ENCODE results near the gene BCKDHA. TPM values are rescaled to one million over a fixed set of nuclear protein-coding genes. Genes with fewer than 3 reads are reported as not detected.

Gene BCKDHA
- total RNA-seq, 2 donors from 2014 or later: 15.2 to 17.9 TPM

DNA sequence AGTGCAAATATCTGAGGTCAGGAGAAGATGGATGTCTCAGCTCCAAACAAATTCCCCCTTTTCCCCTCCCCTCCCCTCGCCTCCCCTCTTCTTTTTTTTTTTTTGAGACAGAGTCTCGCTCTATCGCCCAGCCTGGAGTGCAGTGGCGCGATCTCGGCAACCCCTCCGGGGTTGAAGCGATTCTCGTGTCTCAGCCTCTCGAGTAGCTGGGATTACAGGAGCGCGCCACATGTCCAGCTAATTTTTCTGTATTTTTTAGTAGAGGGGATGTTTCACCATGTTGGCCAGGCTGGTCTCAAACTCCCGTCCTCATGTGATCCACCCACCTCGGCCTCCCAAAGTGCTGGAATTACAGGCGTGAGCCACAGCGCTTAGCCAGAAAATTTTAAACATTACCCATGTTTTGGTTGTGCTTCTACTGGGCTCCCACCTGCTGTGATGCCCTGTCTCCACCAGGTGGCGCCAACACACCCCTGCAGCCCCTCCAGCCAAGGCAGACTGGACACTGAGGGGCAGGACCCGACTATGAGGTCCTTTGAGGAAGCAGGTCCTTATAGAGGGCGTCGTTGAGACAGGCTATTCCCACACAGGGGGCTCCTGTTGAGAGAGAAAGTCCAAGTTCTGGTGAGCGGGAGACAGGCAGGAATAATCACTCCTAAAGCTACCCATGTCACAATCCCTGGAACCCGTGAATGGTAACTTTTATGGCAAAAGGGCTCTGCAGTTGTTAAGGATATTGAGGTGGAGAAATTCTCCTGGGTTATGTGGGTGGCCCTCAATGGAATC is 51.7 kb downstream of the BCKDHA start:
- intact Hi-C loops (cut with DNase I): no loop called here
- Histone ChIP-seq H3K36me3 (replicated peaks in 1 of 2; ENCODE audit: insufficient read depth in 1 of 2, low read depth in 2 of 2) (no peaks in the 10 kb centered on the region), H3K4me3 (no peak overlapping the region), H3K27ac (no peak overlapping the region), H3K9me3 (no peaks in the 10 kb centered on the region), H3K27me3 (peaks cover 0 to 8% of the 10 kb centered on the region in 2 donors), H3K4me1 (peaks cover 7% of the 10 kb centered on the region)
- WGBS, 2 donors: 1 to 5% methylated on average over 18 to 22 of the region's 22 CpGs
- peak; percentile 71 to 81 (median 73) for DNase-seq
- ATAC-seq: peak; percentile 91
- no peak for TF ChIP-seq POLR2A (IDR thresholded peaks at IDR 0.05)
- TF ChIP-seq, protein P1, sequence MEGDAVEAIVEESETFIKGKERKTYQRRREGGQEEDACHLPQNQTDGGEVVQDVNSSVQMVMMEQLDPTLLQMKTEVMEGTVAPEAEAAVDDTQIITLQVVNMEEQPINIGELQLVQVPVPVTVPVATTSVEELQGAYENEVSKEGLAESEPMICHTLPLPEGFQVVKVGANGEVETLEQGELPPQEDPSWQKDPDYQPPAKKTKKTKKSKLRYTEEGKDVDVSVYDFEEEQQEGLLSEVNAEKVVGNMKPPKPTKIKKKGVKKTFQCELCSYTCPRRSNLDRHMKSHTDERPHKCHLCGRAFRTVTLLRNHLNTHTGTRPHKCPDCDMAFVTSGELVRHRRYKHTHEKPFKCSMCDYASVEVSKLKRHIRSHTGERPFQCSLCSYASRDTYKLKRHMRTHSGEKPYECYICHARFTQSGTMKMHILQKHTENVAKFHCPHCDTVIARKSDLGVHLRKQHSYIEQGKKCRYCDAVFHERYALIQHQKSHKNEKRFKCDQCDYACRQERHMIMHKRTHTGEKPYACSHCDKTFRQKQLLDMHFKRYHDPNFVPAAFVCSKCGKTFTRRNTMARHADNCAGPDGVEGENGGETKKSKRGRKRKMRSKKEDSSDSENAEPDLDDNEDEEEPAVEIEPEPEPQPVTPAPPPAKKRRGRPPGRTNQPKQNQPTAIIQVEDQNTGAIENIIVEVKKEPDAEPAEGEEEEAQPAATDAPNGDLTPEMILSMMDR (IDR thresholded peaks at IDR 0.05): peak; percentile 87 to 99 (median 91)

- Histone ChIP-seq H3K27ac (no peak overlapping the region), H3K27me3 (peaks cover 0 to 8% of the 10 kb centered on the region in 2 donors), H3K4me1 (peaks cover 7% of the 10 kb centered on the region), H3K36me3 (replicated peaks in 1 of 2; ENCODE audit: insufficient read depth in 1 of 2, low read depth in 2 of 2) (no peaks in the 10 kb centered on the region), H3K9me3 (no peaks in the 10 kb centered on the region), H3K4me3 (no peak overlapping the region)
- ATAC-seq: no peak
- TF ChIP-seq, protein P1 (IDR thresholded peaks at IDR 0.05): no peak
- TF ChIP-seq POLR2A (IDR thresholded peaks at IDR 0.05): no peak
- intact Hi-C loops (cut with DNase I): loop anchor here (5.0 kb wide), 1 partner anchor 122 kb away; no protein-coding TSS in a partner anchor
- WGBS, 2 donors: 27 to 32% methylated on average over 3 of the region's 3 CpGs
- DNase-seq: no peak
These were observed 52.2 kb downstream of the BCKDHA start for GRCh38 chr19:41449865-41450178.

DNA sequence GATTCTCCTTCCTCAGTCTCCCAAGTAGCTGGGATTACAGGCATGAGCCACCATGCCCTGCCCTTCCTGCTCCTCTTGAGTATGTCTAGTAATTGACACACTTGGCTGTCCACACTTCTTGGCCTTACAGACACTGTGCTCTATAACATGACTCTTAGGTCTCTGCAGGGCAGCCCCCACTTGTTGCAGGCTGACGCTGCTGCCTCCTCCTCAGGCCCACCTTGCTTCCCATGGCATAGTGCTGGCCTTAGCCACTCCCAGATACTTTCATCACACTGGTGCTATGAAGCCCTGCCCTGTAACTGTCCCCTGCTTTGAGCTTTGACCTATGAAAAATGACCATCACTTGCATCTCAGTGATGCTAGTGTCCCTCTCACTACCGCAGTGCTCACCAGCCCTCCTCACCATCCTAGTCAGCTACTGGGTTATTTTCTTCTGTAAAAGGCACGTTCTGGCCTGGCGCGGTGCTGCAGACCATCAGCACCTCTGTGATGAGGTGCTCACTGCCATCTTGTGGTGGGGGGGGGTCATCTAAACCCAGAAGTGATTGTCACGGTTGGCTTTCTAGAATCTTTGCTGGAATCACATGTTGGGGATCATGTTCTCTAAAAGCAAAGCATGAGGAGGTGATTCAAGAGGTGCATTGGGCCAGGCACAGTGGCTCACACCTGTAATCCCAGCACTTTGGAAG is 55.1 kb downstream of the BCKDHA start:
- H3K4me3 ChIP-seq: no peak overlapping the region
- TF ChIP-seq POLR2A (IDR thresholded peaks at IDR 0.05): no peak
- TF ChIP-seq, protein P1 (IDR thresholded peaks at IDR 0.05): no peak
- DNase-seq (no peak), ATAC-seq (no peak)
- peaks cover 19% of the 10 kb centered on the region for H3K4me1 ChIP-seq
- no peaks in the 10 kb centered on the region for H3K36me3 ChIP-seq (replicated peaks in 1 of 2; ENCODE audit: insufficient read depth in 1 of 2, low read depth in 2 of 2)
- no peaks in the 10 kb centered on the region for H3K9me3 ChIP-seq
- intact Hi-C loops (cut with DNase I): loop anchor here (5.0 kb wide), 1 partner anchor 120 kb away; no protein-coding TSS in a partner anchor
- no peak overlapping the region for H3K27ac ChIP-seq
- H3K27me3 ChIP-seq: peaks cover 0 to 3% of the 10 kb centered on the region in 2 donors
- 46% methylated on average over 5 to 6 of the region's 6 CpGs for WGBS, 2 donors

- intact Hi-C loops (cut with DNase I): no loop called here
- DNase-seq (no peak), ATAC-seq (peak; percentile 48)
- TF ChIP-seq, protein P1 (IDR thresholded peaks at IDR 0.05): no peak
- TF ChIP-seq POLR2A (IDR thresholded peaks at IDR 0.05): no peak
- Histone ChIP-seq H3K9me3 (no peaks in the 10 kb centered on the region), H3K27me3 (no peaks in the 10 kb centered on the region), H3K27ac (peak overlapping the region in 2 of 4 donors; percentile 39 to 44), H3K36me3 (replicated peaks in 1 of 2; ENCODE audit: insufficient read depth in 1 of 2, low read depth in 2 of 2) (no peaks in the 10 kb centered on the region), H3K4me1 (peaks cover 12% of the 10 kb centered on the region), H3K4me3 (no peak overlapping the region)
- WGBS, 2 donors: 4 to 8% methylated on average over 2 of the region's 2 CpGs
These were observed 58.3 kb downstream of the BCKDHA start for GRCh38 chr19:41455936-41456335.
